GM12891 (cell line): Measurements from ENCODE around the gene MTA3.

Experiments used
- DNase-seq: peaks from one replicate; pipeline ENCODE4 v3.0.0; 2011; ENCODE audit warnings: low spot score; ENCODE audit not compliant: insufficient read length
- FAIRE-seq: peaks from 2 replicates; lab custom pipeline; 2011; peaks lifted over from hg19 to GRCh38; lab: Jason Lieb, UNC
- PAX5 ChIP-seq: IDR thresholded peaks from 2 replicates; pipeline ENCODE4 v1.6.1; 2011; ENCODE audit warnings: low read length, moderate library complexity, mild to moderate bottlenecking; ENCODE audit not compliant: insufficient read depth, severe bottlenecking
- POLR2A ChIP-seq: IDR thresholded peaks from 2 replicates; pipeline ENCODE4 v1.6.1; 2011; ENCODE audit warnings: low read depth, low read length, control low read depth
- POLR2AphosphoS5 ChIP-seq: IDR thresholded peaks from 2 replicates; pipeline ENCODE4 v1.6.1; 2011; ENCODE audit warnings: low read depth, low read length, control low read depth
- POU2F2 ChIP-seq: IDR thresholded peaks from 2 replicates; pipeline ENCODE4 v1.6.1; 2011; ENCODE audit warnings: low read depth, mild to moderate bottlenecking, control low read depth, low read length, moderate library complexity
- SPI1 ChIP-seq: IDR thresholded peaks from 2 replicates; pipeline ENCODE4 v1.6.1; 2011; ENCODE audit warnings: low read depth, low read length, control low read depth
- TAF1 ChIP-seq: IDR thresholded peaks from 2 replicates; pipeline ENCODE4 v1.6.1; 2011; ENCODE audit warnings: low read depth, low read length, control low read depth

MTA3 gene

DNA sequence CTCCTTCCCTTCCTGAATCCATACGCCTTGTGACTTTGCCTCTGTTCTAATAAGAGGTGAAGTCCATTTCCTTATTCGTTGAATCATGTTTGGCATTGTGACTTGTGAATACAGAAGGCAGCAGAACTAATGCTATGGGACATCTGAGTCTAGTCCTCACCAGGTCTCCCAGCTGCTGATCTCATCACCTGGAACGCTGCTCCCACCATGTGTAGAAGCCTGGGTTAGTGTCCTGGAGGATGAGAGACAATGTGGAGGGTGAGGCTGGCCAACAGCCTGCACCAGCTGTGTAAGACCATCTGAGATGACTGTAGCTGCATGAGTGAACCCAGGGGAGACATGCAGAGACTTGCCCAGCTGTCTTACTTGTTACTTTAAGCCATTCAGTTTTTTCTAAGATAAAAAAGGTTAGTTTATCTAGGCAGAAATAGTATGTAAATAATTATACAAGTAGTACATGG, 227.4 kb downstream of the MTA3 start:
- TF ChIP-seq PAX5 (no peak), POLR2AphosphoS5 (peak; percentile 61; the same call in 1 of the 2 replicates), TAF1 (peak; percentile 90), POU2F2 (0 out of 2 replicates have a peak, but pooled peaks have one; percentile 70), SPI1 (0 out of 2 replicates have a peak, but pooled peaks have one; percentile 22), POLR2A (peak; percentile 79)
- FAIRE-seq (peak; percentile 82), DNase-seq (no peak)

GRCh38 chr2:42796427-42797248, 228.2 kb downstream of the MTA3 start:
- peak; percentile 31 for DNase-seq
- TF ChIP-seq SPI1 = no peak
- TF ChIP-seq TAF1 = no peak
- no peak for TF ChIP-seq POU2F2
- no peak for TF ChIP-seq POLR2AphosphoS5
- no peak for TF ChIP-seq PAX5
- TF ChIP-seq POLR2A = no peak
- FAIRE-seq = no peak

DNA sequence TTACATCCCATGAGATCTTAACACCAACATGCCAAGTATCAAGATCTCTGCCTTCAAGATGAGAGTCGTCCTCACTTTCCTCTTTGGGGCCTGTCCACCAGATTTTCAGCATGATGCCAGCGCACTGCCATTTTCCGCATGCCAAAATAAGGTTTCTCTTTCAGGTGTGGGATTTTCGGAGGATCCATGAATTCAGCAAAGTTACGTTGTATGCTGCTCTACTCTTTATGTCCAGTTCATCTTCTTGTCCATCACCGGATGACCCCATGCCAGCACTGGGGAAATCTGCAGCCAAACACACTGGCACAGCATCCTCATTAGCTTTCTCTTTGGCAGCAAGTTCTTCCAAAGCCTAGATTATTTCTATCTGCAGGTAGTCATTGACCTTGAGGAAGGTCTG, 228.8 kb downstream of the MTA3 start:
- no peak for DNase-seq
- FAIRE-seq = no peak
- TF ChIP-seq TAF1 = no peak
- no peak for TF ChIP-seq POLR2AphosphoS5
- TF ChIP-seq POLR2A = no peak
- no peak for TF ChIP-seq SPI1
- TF ChIP-seq PAX5 = no peak
- TF ChIP-seq POU2F2 = no peak

- no peak for TF ChIP-seq TAF1
- TF ChIP-seq POU2F2 = no peak
- no peak for TF ChIP-seq POLR2A
- TF ChIP-seq PAX5 = no peak
- no peak for TF ChIP-seq POLR2AphosphoS5
- TF ChIP-seq SPI1 = no peak
- no peak for FAIRE-seq
- DNase-seq = no peak
Measured at GRCh38 chr2:42799881-42800280, 231.4 kb downstream of the MTA3 start.

DNA sequence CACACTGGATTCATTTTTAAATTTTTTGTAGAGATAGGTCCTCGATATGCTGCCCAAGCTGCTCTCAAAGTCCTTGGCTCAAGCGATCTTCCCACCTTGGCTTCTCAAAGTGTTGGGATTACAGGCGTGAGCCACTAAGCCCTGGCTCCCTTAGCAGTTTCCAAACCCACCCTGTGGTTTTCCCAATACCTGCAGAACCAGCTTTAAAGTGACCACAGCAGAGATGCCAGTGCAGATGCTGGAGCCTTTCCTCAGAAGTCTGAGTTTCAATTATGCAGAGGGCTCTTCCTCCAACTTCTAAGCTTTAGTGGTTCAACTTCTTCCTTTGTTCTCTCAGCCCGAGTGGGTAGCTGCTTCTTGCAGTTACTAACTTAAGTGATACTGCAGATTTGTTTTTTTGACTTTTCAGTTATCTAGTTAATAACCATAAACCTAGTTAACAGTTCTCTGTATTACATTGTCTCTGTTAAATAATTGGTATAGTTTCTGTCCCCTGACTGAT, 232.1 kb downstream of the MTA3 start:
- DNase-seq = no peak
- no peak for FAIRE-seq
- TF ChIP-seq TAF1 (no peak), POU2F2 (no peak), POLR2AphosphoS5 (no peak), SPI1 (no peak), PAX5 (no peak), POLR2A (no peak)

DNA sequence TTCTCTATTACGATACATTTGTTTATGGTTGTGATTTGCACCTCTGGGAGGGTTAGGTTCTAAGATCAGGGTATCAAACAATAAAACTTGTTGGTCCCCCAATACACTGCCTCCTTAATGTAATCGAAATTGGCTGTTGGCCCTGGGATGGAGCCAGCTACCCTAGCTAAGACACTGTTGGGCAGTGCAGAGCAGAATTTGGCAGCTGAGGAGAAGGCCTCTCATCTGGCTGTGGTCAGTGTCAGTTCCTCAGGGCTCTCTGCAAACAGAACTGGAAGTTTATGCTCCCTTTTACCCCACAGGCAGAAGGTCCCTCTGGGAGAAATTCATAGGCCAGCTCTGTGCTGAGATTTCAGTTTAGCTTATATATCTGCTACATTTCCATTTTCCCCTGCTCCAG, 232.5 kb downstream of the MTA3 start:
- DNase-seq = no peak

GRCh38 chr2:42801381-42801780, 232.9 kb downstream of the MTA3 start:
- DNase-seq (no peak), FAIRE-seq (no peak)
- TF ChIP-seq SPI1 (no peak), TAF1 (no peak), POLR2A (no peak), POU2F2 (no peak), PAX5 (no peak), POLR2AphosphoS5 (no peak)

More for the DNA sequence above, 232.5 kb downstream of the MTA3 start:
- no peak for FAIRE-seq
- TF ChIP-seq POLR2AphosphoS5 (no peak), PAX5 (no peak), POLR2A (no peak), SPI1 (no peak), TAF1 (no peak)

DNA sequence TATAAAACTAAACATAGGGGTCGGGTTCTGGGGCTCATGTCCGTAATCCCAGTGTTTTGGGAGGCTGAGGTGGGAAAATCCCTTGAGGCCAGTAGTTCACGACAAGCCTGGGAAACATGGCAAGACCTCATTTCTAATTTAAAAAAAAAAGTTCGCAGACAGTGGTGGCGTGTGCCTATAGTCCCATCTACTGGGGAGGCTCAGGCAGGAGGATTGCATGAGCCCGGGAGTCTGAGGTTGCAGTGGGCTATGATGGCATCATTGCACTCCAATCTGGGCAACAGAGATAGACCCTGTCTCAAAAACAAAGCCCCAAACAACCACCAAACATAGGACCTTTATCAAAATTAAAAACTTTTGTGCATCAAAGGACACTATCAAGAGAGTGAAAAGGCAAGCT, 233.7 kb downstream of the MTA3 start:
- FAIRE-seq = no peak
- TF ChIP-seq POU2F2 (no peak), SPI1 (no peak), POLR2AphosphoS5 (no peak), TAF1 (no peak), POLR2A (no peak), PAX5 (no peak)
- DNase-seq = no peak

GRCh38 chr2:42804338-42804737, 235.9 kb downstream of the MTA3 start:
- TF ChIP-seq POLR2AphosphoS5 (no peak), PAX5 (no peak), POLR2A (no peak), SPI1 (no peak), TAF1 (no peak)
- FAIRE-seq (peak; percentile 65), DNase-seq (no peak)

GRCh38 chr2:42804891-42805290, 236.5 kb downstream of the MTA3 start:
- FAIRE-seq = no peak
- no peak for TF ChIP-seq PAX5
- TF ChIP-seq SPI1 = no peak
- TF ChIP-seq POLR2AphosphoS5 = no peak
- no peak for TF ChIP-seq TAF1
- TF ChIP-seq POU2F2 = no peak
- no peak for TF ChIP-seq POLR2A
- no peak for DNase-seq
